GM21576 (cell line): ENCODE measurements around the gene PRRT1B.

Experiments
- ATAC-seq: cut with Tn5 transposase; IDR thresholded peaks from one replicate; pipeline ENCODE4 v1.9.1; 2021; ENCODE audit warnings: mild to moderate bottlenecking, moderate library complexity; ENCODE audit not compliant: unreplicated experiment

Gene PRRT1B

GRCh38 chr9:131594906-131595665 lies 49.8 kb downstream of the PRRT1B start:
- no peak for ATAC-seq

DNA sequence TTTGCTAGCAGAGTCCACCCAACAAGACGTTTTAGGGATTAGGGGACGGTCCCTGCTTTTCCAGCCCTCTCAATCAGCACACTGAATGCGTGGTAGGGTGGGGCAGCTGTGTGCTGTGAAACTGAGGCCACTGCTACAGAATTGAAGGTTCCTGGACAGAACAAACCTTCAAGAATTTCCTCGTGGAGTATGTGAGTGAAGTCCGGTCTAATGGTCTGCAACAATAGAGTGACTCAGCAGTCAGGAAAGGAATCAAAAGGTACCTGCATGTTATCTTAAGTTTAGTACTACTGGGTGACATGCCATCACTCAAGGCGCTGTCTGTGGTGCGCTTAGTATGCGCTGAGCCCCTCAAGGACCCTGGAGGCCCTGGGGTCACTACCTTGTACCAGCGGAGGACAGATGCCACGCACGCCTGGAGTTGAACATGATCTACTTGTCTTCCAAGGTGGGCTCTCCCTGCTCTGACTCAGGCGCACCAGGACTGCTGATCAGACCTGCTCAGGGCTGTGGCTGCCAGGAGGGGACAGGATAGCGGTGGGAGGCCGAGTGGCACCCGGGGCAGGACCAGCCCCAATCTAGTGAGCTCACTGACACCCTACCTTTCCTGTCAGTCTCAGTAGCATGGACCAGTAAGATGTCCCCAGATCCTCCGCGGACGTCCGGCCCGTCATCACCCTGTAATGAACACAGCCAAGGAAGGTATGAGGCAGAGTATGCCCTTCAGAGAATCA lies 50.5 kb downstream of the PRRT1B start:
- no peak for ATAC-seq

- ATAC-seq = no peak
These were observed 51.1 kb downstream of the PRRT1B start for GRCh38 chr9:131596430-131596743.

GRCh38 chr9:131597246-131597645 lies 51.9 kb downstream of the PRRT1B start:
- no peak for ATAC-seq

- ATAC-seq = no peak
These were observed 52.8 kb downstream of the PRRT1B start for GRCh38 chr9:131598121-131598520.

- no peak for ATAC-seq
These were observed 56.4 kb downstream of the PRRT1B start for GRCh38 chr9:131601683-131602181.

DNA sequence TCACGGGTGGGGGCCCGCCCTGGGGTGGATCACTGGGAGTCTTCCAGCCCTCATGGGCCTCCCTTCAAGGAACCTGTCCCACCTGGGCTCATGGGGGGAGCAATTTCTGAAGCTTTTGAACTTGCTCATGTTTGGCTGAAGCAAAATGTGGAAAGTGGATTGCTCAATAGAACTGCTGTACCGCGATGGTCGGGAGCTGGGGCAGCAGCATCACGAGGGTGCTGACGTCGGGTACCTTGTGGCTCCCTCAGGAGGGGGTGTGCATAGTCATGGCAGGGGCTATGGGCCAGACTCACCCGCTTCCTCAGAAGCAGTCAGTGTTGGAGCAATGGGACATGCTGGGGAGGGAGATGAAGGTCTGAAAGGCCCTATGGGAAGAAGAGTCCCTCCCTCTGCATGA lies 57.9 kb downstream of the PRRT1B start:
- ATAC-seq = no peak

GRCh38 chr9:131603711-131604439 lies 58.6 kb downstream of the PRRT1B start:
- no peak for ATAC-seq

DNA sequence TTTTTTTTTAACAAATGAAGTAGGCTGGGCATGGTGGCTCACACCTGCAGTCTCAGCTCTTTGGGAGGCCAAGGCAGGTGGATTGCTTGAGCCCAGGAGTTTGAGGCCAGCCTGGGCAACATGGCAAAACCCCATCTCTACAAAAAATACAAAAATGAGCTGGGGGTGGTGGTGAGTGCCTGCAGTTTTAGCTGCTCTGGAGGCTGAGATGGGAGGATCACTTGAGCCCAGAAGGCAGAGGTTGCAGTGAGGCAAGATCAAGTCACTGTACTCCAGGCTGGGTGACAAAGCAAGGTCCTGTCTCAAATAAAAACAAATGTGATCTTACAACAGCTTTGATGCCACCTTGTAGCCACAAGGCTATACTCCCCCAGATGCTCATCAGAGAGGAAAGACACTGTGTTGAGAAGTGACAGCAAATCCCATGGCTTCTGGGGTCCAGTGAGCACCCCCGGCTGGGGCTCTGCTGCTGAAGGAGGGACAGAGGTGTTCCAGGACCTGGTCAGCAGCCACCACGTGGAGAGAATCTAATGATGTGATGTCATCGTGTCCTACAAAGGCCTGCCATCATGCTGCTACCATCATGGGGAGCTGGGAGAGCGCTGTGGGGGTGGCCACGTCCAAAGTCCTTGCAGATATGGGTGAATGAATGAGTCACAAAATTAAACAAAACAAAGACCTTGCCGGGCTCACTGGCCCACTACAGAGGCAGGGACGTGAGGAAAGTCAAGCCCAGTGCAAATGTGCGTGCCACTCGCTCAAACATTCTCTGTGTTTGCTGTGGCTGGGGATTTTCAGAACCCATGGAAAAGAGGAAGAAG lies 60.7 kb downstream of the PRRT1B start:
- ATAC-seq = no peak

DNA sequence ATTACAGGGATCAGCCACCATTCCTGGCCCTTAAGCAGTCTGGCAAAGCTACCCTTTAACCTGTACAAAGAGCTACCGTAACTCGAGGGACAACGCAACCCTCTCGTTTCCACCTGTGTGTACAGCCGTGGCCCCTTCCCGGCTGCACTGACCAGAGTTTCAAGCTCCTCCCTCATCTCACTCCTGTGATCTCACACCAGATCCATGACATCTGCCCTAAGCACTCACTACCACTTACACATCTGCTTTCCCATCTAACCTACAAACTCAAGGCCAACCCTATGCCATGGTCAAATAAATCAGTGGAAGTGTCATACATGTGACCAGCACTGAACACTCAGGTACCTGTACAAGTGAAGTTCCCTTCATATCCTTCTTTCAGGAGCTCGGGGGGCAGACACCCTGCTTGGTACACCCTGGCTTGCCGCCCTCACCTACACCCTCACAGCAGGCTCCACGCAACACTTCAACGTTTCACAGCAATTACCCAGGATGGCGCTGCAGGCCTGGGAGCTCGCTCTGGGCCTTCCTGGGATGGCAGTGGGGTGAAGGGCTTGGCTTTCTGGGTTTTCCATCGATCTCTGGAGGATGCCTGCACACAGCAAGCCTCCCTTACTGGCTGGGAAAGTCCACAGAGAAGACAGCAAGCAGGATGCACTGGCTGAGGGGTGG lies 61.7 kb downstream of the PRRT1B start:
- no peak for ATAC-seq

DNA sequence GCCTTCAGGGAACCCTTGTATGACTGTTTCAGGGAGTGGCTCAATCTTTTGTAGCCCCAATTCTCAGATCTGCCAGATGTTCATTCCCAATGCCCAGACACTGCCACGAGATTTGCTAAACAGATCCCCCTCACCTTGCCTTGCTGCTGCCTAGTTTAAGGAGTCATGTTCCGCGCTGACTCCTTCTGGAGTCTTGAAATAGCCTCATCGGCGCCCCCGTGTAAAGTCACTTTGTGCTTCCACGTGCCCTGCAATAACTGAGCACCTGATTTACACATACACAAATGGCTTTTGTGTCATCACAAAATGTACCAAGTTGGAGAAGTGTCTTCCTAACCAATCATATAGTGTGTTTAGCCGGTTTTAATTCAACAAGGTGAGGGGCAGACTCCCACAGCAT lies 62.3 kb downstream of the PRRT1B start:
- ATAC-seq = no peak

DNA sequence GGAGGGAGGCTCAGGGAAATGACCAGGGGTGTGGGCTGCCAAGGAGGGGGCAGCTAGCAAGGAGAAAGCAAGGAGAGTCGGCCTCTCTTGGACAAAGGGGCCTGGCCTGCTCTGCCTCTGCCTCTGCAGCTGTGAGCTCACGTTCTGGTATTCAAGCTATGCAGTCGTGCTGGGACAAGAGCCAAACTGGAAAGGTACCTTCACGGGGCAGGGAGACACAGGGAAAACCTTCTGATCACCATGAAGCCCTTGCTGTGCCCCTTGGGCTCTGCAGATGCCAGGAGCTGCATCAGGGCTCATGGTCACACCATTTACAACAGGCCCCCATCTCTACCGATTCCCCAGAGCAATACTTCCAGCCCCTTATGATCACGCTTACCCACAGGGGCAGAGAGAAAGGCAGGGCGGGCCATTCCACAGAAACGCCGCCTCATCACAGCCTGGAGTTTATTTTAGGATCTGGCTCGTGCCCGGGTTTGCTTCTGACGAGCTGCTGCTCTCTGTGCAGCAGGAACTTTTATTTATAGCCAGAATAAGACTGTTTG lies 63.2 kb downstream of the PRRT1B start:
- no peak for ATAC-seq
